HepG2 (cell line): ENCODE data around the gene GP1BA. TPM values are rescaled to one million over a fixed set of nuclear protein-coding genes. Genes with fewer than 3 reads are reported as not detected.

Experiments used
- ATAC-seq: fragments of 200-7000 bp; cut with Tn5 transposase; 3 replicates; pipeline ENCODE4 v1.9.1; 2020; ENCODE audit warnings: mild to moderate bottlenecking, moderate library complexity
- BruUV-seq: library from RNA; stranded (reverse); fragments of 400-500 nt; replicated peaks from 2 replicates; lab custom pipeline; 2021; lab: Mats Ljungman, UMichigan
- CTCF ChIA-PET: fragments of 300-600 bp; formaldehyde crosslinking; extraction: SDS; loops from one replicate; lab custom pipeline; 2021; ENCODE audit warnings: low total read pairs, inconsistent platforms, low intra/inter-chr PET ratio; lab: Yijun Ruan, JAX
- POLR2A ChIA-PET: fragments of 350-600 bp; sonication (Branson Sonifier 250); formaldehyde crosslinking; loops from one replicate; lab custom pipeline; 2020; ENCODE audit warnings: antibody characterized with exemption, inconsistent platforms; lab: Yijun Ruan, JAX
- DNase-seq: peaks from one replicate; pipeline ENCODE4 v3.0.0-alpha.2; 2015; ENCODE audit warnings: low spot score
- FAIRE-seq: peaks from 3 replicates; lab custom pipeline; 2011; peaks lifted over from hg19 to GRCh38; lab: Jason Lieb, UNC
- H2AFZ ChIP-seq: one replicate; pipeline ENCODE4 v1.6.1; 2011; ENCODE audit warnings: low read length, inconsistent platforms
- H3K27ac ChIP-seq: fragments of 300-600 bp; 3 replicates; pipeline ENCODE4 v1.8.0; 2011; ENCODE audit warnings: mixed run types, mild to moderate bottlenecking, mixed read lengths, low read length, inconsistent platforms; ENCODE audit not compliant: insufficient read depth; ENCODE audit errors: extremely low read length
- H3K27me3 ChIP-seq, 2 experiments: fragments of 200-600 bp in 1 of 2; 2 replicates in 1 of 2; 3 replicates in 1 of 2; pipeline versions ENCODE4 v1.6.0 to v1.8.0; 2011; ENCODE audit warnings: low read length in 2 of 2, mild to moderate bottlenecking in 2 of 2, moderate library complexity in 2 of 2, inconsistent platforms in 1 of 2; ENCODE audit not compliant: insufficient read depth in 2 of 2, control insufficient read depth in 1 of 2
- H3K36me3 ChIP-seq, 2 experiments: fragments of 200-600 bp in 1 of 2; replicated peaks in 1 of 2; 2 replicates in 1 of 2; 3 replicates in 1 of 2; pipeline versions ENCODE4 v1.5.1 to v1.8.0; 2011; ENCODE audit warnings: low read length in 2 of 2, inconsistent platforms in 1 of 2; ENCODE audit not compliant: insufficient read depth in 2 of 2, control insufficient read depth in 1 of 2
- H3K4me1 ChIP-seq: 2 replicates; pipeline ENCODE4 v1.5.1; 2012; ENCODE audit warnings: low read length, inconsistent platforms; ENCODE audit not compliant: insufficient read depth
- H3K4me2 ChIP-seq: 2 replicates; pipeline ENCODE4 v1.6.0; 2011; ENCODE audit warnings: low read depth, low read length, inconsistent platforms
- H3K4me3 ChIP-seq, 3 experiments: fragments of 200-600 bp in 1 of 3; sonication (generic), shearing (Covaris generic) in 1 of 3; replicated peaks in 1 of 3; 2 replicates each; pipeline ENCODE4 v1.5.1; 2011 to 2016; ENCODE audit warnings: low read length in 3 of 3, inconsistent platforms in 2 of 3, low read depth in 2 of 3, mild to moderate bottlenecking in 2 of 3, control low read depth in 1 of 3, mixed read lengths in 1 of 3; ENCODE audit not compliant: insufficient read depth in 1 of 3
- H3K79me2 ChIP-seq: one replicate; pipeline ENCODE4 v1.6.1; 2011; ENCODE audit warnings: low read length, inconsistent platforms; ENCODE audit not compliant: insufficient read depth
- H3K9ac ChIP-seq: 2 replicates; pipeline ENCODE4 v1.6.0; 2011; ENCODE audit warnings: mild to moderate bottlenecking, low read depth, low read length, inconsistent platforms; ENCODE audit not compliant: insufficient read depth
- H3K9me3 ChIP-seq: 2 replicates; pipeline ENCODE4 v1.5.1; 2012; ENCODE audit warnings: mild to moderate bottlenecking, low read length
- H4K20me1 ChIP-seq: 2 replicates; pipeline ENCODE4 v1.6.0; 2011; ENCODE audit warnings: inconsistent platforms, mild to moderate bottlenecking, low read length, moderate library complexity; ENCODE audit not compliant: insufficient read depth
- DBP ChIP-seq: sonication (generic); formaldehyde crosslinking; IDR thresholded peaks from 2 replicates; pipeline ENCODE4 v1.4.0; 2020; ENCODE audit warnings: missing genetic modification reagents; ENCODE audit errors: not compliant biosample characterization
- ISX ChIP-seq: sonication (generic); formaldehyde crosslinking; conservative IDR thresholded peaks from 2 replicates; pipeline ENCODE4 v1.5.0; 2020; ENCODE audit warnings: missing genetic modification reagents
- KDM6A ChIP-seq: IDR thresholded peaks from 2 replicates; pipeline ENCODE4 v1.6.1; 2016; ENCODE audit warnings: low read depth
- MLLT10 ChIP-seq: sonication (generic); formaldehyde crosslinking; IDR thresholded peaks from 2 replicates; pipeline ENCODE4 v1.4.0; 2020; ENCODE audit warnings: missing genetic modification reagents
- NR2F6 ChIP-seq, 2 experiments: IDR thresholded peaks; 2 replicates each; pipeline ENCODE4 v1.6.1; 2016; ENCODE audit warnings: antibody characterized with exemption in 1 of 2, mild to moderate bottlenecking in 1 of 2
- PAWR ChIP-seq: sonication (generic); formaldehyde crosslinking; IDR thresholded peaks from 2 replicates; pipeline ENCODE4 v1.4.0; 2020; ENCODE audit warnings: missing genetic modification reagents, mild to moderate bottlenecking, borderline replicate concordance
- SP1 ChIP-seq, 2 experiments: fragments of 450-650 bp in 1 of 2; sonication (generic) in 1 of 2; formaldehyde crosslinking in 1 of 2; IDR thresholded peaks; 2 replicates each; pipeline versions ENCODE4 v1.4.0 to v1.6.1; 2016 to 2020; ENCODE audit warnings: missing genetic modification reagents in 1 of 2
- SP2 ChIP-seq: sonication (generic); formaldehyde crosslinking; IDR thresholded peaks from 2 replicates; pipeline ENCODE4 v1.5.1; 2020; ENCODE audit warnings: mild to moderate bottlenecking, missing genetic modification reagents
- ZNF282 ChIP-seq: fragments of 450-650 bp; IDR thresholded peaks from 2 replicates; pipeline ENCODE4 v1.6.1; 2018; ENCODE audit not compliant: partially characterized antibody
- ZNF629 ChIP-seq: sonication (generic); formaldehyde crosslinking; conservative IDR thresholded peaks from 2 replicates; pipeline ENCODE4 v1.5.0; 2020; ENCODE audit warnings: missing genetic modification reagents
- ZNF740 ChIP-seq: sonication (generic); formaldehyde crosslinking; IDR thresholded peaks from 2 replicates; pipeline ENCODE4 v1.4.0; 2020; ENCODE audit warnings: missing genetic modification reagents
- ZNF883 ChIP-seq: sonication (generic); formaldehyde crosslinking; IDR thresholded peaks from 2 replicates; pipeline ENCODE4 v1.5.1; 2020; ENCODE audit warnings: mild to moderate bottlenecking, missing genetic modification reagents; ENCODE audit errors: not compliant biosample characterization
- WGBS: methylation state at CpG from one replicate; pipeline ENCODE4 v1.1.6; 2017; ENCODE audit warnings: low lambda C conversion rate; 5-methylcytosine and 5-hydroxymethylcytosine counted together
- in situ Hi-C: cut with HindIII; loops from 2 replicates; pipeline ENCODE4 v1.10.0; 2017; ENCODE audit warnings: low pct_unique_long_range_greater_than_20kb; ENCODE audit not compliant: extremely low pct_ligation_motif_present
- intact Hi-C: fragments of 100-400 bp; cut with micrococcal nuclease; formaldehyde crosslinking; loops from one replicate; pipeline ENCODE4 v1.10.0; 2022; ENCODE audit not compliant: unreplicated experiment
- polyA plus RNA-seq, 8 experiments: library from polyadenylated mRNA; depleted of rRNA in 3 of 8; stranded (reverse) in 7 of 8; unstranded in 1 of 8; fragments of >200 nt; fragmentation: Illumina TruSeq in 4 of 8; extraction: Trizol in 4 of 8; gene quantifications; 2 replicates each; pipeline versions ENCODE4 v1.2.1 to v1.2.3, GENCODE V29; 2011 to 2016; ENCODE audit warnings: low read depth in 4 of 8, missing spikeins in 1 of 8, mixed read lengths in 1 of 8; ENCODE audit not compliant: insufficient read depth in 1 of 8
- total RNA-seq, 5 experiments: library from RNA; depleted of rRNA; stranded (reverse); fragments of >200 nt; fragmentation: Illumina TruSeq; extraction: Trizol; gene quantifications; 2 replicates each; pipeline ENCODE4 v1.2.3, GENCODE V29; 2016; ENCODE audit warnings: low read depth in 1 of 5

Gene GP1BA
- total and polyA plus RNA-seq, 2 of the 13 experiments (the other 11 are each of a cell fraction or from before 2014, with no cell fraction given), result not detected

- TF ChIP-seq DBP (CRISPR knock-in tag) (no peak), ZNF282 (no peak), ZNF629 (CRISPR knock-in tag) (no peak), KDM6A (CRISPR knock-in tag) (no peak), NR2F6 (IDR thresholded peaks at IDR 0.05) (no peak), NR2F6 (CRISPR knock-in tag; IDR thresholded peaks at IDR 0.05) (no peak), MLLT10 (CRISPR knock-in tag) (no peak), PAWR (CRISPR knock-in tag) (no peak), ZNF883 (no peak), SP1 (IDR thresholded peaks at IDR 0.05) (no peak), SP1 (CRISPR knock-in tag; IDR thresholded peaks at IDR 0.05) (no peak), SP2 (CRISPR knock-in tag) (no peak), ZNF740 (CRISPR knock-in tag) (no peak), ISX (CRISPR knock-in tag) (no peak)
- TF ChIP-seq, all 625 proteins: peak for 0
- Histone ChIP-seq H4K20me1 (no peaks in the 10 kb centered on the region), H3K79me2 (no peaks in the 10 kb centered on the region), H3K9me3 (no peaks in the 10 kb centered on the region), H3K4me1 (peaks cover under 1% of the 10 kb centered on the region; the same call in 1 of the 2 replicates), H3K27ac (no peak overlapping the region), H3K27me3 (no peaks in the 10 kb centered on the region), H3K4me3 (no peak overlapping the region), H3K4me2 (no peak overlapping the region), H2AFZ (no peak overlapping the region), H3K36me3 (peaks cover 26 to 46% of the 10 kb centered on the region in 2 experiments; a peak in 4 of 5 replicates), H3K9ac (no peak overlapping the region)
- BruUV-seq, result no TSS peak
- ChIA-PET POLR2A (no interaction called here), CTCF (no interaction called here)
- WGBS, result 90% methylated on average over 5 of the region's 5 CpGs
- no peak for ATAC-seq
- DNase-seq, result no peak
- intact Hi-C loops, result no loop called here
- in situ Hi-C loops, result loop anchor here (10.0 kb wide), 1 partner anchor 343 kb away; the partner anchor contains the start of gene MYBBP1A
- no peak for FAIRE-seq
Observed at GRCh38 chr17:4897785-4898184, 34.3 kb upstream of the GP1BA start.
